T47D (cell line): Measurements from ENCODE around the gene ATP2C1.
A peak's percentile ranks its signal among the peaks of the same experiment; 100 is the strongest.

Experiments used
- DNase-seq, 2 experiments: peaks; one replicate each; pipeline versions ENCODE4 v3.0.0 to v3.0.0-alpha.2; 2011 to 2012; ENCODE audit warnings: low read depth in 1 of 2, low spot score in 1 of 2
- JUND ChIP-seq: IDR thresholded peaks from 2 replicates; pipeline ENCODE4 v1.6.1; 2012; ENCODE audit warnings: low read depth
- in situ Hi-C: cut with HindIII; loops from 2 replicates; pipeline ENCODE4 v1.10.0; 2016; ENCODE audit warnings: low sequenced_read_pairs, low pct_unique_long_range_greater_than_20kb

Gene ATP2C1

GRCh38 chr3:131053043-131053859 lies 159.4 kb downstream of the ATP2C1 start:
- TF ChIP-seq JUND, result no peak
- in situ Hi-C loops, result no loop called here
- peak in 1 of 2 experiments; percentile 16 for DNase-seq
